Erythroblast (primary cell): ENCODE results near the gene CTSZ.

ENCODE experiments used
- GATA1 ChIP-seq: IDR thresholded peaks from 2 replicates; pipeline ENCODE4 v1.6.1; 2011; ENCODE audit warnings: low read depth, mild to moderate bottlenecking, control low read depth, low read length, moderate library complexity
- POLR2A ChIP-seq: IDR thresholded peaks from 2 replicates; pipeline ENCODE4 v1.6.1; 2011; ENCODE audit warnings: mild to moderate bottlenecking, low read length

- TF ChIP-seq POLR2A, result no peak
- TF ChIP-seq GATA1, result no peak
Observed at GRCh38 chr20:58950603-58951002, 56.5 kb downstream of the CTSZ start.
